Mucosa of descending colon (tissue), 3 donors: Measurements from ENCODE around the gene TNFRSF14. TPM values are rescaled to one million over a fixed set of nuclear protein-coding genes. Genes with fewer than 3 reads are reported as not detected.

Source experiments
- ATAC-seq: fragments of 200-7000 bp; cut with Tn5 transposase; one replicate; pipeline ENCODE4 v1.9.1; 2020; ENCODE audit warnings: mild to moderate bottlenecking, moderate library complexity
- DNase-seq, 3 donors: peaks; one replicate each; pipeline ENCODE4 v3.0.0-alpha.2; 2020
- H3K36me3 ChIP-seq: fragments of 200-600 bp; one replicate; pipeline ENCODE4 v1.8.0; 2021; ENCODE audit warnings: low read depth, mild to moderate bottlenecking
- H3K4me1 ChIP-seq: fragments of 200-600 bp; one replicate; pipeline ENCODE4 v1.8.0; 2021; ENCODE audit warnings: low read depth, mild to moderate bottlenecking
- H3K4me3 ChIP-seq: fragments of 200-600 bp; one replicate; pipeline ENCODE4 v1.8.0; 2021; ENCODE audit warnings: mild to moderate bottlenecking
- H3K9me3 ChIP-seq: fragments of 200-600 bp; one replicate; pipeline ENCODE4 v1.8.0; 2021; ENCODE audit warnings: mild to moderate bottlenecking
- intact Hi-C, 2 donors: fragments of 100-400 bp; cut with DNase I in 1 of 2; cut with micrococcal nuclease in 1 of 2; formaldehyde crosslinking; loops; one replicate each; pipeline versions ENCODE4 v1.11.0 to v1.11.1; 2022; cut with DNase I, micrococcal nuclease
- total RNA-seq, 3 donors: library from RNA; stranded (reverse); fragmentation: NEBNext Ultra II Directional in 2 of 3; extraction: Animal tissue kit (Norgen Biotek cat#: 25700) in 2 of 3; gene quantifications; one replicate each; pipeline versions ENCODE4 v1.2.1 to v1.2.4, GENCODE V29; 2021 to 2023
- TF ChIP-seq, protein P1 (sequence below): fragments of 200-600 bp; IDR thresholded peaks from one replicate; pipeline ENCODE4 v1.8.0; 2022; ENCODE audit warnings: antibody characterized with exemption, mild to moderate bottlenecking
- donor health status: DM: no; HTN: no; CAD: no; lungs with moderate emphysema.
- donor health status: DM: no; HTN: no; CAD: no.
- donor health status: DM: no; HTN: yes; CAD: no.

Gene TNFRSF14
- total RNA-seq, 3 donors from 2014 or later, result 143 to 206 (median 146) TPM

DNA sequence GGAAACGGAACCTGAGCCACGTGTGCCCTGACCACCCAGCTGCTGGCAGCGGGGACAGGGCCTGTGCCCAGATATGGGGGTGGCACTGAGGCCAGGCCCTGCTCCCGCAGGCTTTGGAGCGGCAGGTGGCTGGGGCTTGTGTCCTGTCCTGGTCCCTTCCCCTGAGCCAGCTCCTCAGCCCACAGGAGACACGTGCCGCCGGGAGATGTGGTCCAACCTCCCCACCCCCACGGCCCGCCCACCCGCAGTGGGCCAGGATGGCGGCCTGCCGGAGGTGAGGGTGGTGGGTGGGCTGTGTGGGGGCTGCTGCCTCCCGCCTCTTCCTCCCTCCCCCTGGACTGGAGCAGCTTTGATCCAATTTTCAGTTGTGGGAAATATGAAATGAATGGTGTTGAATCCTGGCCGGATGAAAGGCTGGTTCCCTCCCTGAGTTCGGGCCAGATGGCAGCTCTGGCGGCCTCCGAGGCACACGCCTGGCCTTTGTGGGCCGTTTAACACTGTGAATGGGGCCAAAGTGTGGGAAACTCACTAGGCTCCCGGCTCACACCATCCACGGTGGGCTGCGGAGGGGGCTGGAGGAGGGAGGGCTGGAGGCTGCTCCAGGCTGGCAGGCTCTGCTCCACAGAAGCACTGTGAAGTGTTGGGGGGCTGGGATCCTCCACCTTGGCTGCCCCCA lies 23.5 kb upstream of the TNFRSF14 start:
- Histone ChIP-seq H3K4me3 (no peak overlapping the region), H3K9me3 (no peaks in the 10 kb centered on the region), H3K36me3 (no peaks in the 10 kb centered on the region), H3K4me1 (peaks cover 53% of the 10 kb centered on the region)
- TF ChIP-seq, protein P1, sequence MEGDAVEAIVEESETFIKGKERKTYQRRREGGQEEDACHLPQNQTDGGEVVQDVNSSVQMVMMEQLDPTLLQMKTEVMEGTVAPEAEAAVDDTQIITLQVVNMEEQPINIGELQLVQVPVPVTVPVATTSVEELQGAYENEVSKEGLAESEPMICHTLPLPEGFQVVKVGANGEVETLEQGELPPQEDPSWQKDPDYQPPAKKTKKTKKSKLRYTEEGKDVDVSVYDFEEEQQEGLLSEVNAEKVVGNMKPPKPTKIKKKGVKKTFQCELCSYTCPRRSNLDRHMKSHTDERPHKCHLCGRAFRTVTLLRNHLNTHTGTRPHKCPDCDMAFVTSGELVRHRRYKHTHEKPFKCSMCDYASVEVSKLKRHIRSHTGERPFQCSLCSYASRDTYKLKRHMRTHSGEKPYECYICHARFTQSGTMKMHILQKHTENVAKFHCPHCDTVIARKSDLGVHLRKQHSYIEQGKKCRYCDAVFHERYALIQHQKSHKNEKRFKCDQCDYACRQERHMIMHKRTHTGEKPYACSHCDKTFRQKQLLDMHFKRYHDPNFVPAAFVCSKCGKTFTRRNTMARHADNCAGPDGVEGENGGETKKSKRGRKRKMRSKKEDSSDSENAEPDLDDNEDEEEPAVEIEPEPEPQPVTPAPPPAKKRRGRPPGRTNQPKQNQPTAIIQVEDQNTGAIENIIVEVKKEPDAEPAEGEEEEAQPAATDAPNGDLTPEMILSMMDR, result no peak
- intact Hi-C loops, result no loop called here
- ATAC-seq (no peak), DNase-seq (no peak)

DNA sequence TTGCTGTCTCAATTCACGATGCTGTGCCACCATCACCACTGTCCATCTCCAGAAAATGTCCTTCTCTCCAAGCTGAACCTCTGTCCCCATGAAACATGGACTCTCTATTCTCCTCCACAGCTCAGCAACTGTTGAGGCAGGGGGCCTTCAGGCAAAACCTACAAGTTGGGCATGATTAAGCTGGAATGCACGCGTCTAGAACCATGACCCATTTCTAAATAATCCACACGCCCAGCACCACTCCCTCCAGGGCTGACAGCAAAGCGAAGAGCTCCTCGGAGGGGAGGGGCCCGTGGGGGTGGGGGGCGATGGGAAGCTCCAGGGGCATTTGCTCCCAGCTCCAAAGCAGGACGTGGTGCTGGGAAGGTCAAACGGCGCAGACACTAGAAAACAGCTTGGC lies 22.8 kb upstream of the TNFRSF14 start:
- intact Hi-C loops, result no loop called here
- DNase-seq, result no peak
- Histone ChIP-seq H3K4me1 (peaks cover 46% of the 10 kb centered on the region), H3K36me3 (no peaks in the 10 kb centered on the region), H3K4me3 (no peak overlapping the region), H3K9me3 (no peaks in the 10 kb centered on the region)
- ATAC-seq, result no peak
- TF ChIP-seq, protein P1, result no peak

DNA sequence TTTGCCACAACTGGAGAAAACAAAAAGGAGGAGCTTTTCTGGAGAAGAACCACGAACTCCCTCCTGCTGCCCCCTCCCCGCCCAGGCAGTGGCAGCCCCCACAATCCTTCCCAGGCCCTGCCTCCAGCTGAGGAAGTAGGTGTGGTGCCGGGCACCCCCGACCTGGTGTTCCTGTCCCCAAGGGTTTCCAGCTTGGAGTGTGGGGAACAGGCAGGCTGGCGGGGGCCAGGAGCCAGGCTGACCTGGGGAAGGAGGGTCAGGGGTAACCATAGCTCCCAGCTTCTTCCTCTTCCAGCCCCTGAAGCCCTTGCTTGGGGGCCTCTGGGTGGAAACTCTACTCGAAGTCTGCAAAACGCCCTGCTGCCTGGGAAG lies 21.9 kb upstream of the TNFRSF14 start:
- H3K4me1 ChIP-seq, result peaks cover 37% of the 10 kb centered on the region
- no peaks in the 10 kb centered on the region for H3K9me3 ChIP-seq
- no peaks in the 10 kb centered on the region for H3K36me3 ChIP-seq
- TF ChIP-seq, protein P1, result no peak
- ATAC-seq, result no peak
- H3K4me3 ChIP-seq, result no peak overlapping the region
- DNase-seq, result no peak
- intact Hi-C loops, result no loop called here

DNA sequence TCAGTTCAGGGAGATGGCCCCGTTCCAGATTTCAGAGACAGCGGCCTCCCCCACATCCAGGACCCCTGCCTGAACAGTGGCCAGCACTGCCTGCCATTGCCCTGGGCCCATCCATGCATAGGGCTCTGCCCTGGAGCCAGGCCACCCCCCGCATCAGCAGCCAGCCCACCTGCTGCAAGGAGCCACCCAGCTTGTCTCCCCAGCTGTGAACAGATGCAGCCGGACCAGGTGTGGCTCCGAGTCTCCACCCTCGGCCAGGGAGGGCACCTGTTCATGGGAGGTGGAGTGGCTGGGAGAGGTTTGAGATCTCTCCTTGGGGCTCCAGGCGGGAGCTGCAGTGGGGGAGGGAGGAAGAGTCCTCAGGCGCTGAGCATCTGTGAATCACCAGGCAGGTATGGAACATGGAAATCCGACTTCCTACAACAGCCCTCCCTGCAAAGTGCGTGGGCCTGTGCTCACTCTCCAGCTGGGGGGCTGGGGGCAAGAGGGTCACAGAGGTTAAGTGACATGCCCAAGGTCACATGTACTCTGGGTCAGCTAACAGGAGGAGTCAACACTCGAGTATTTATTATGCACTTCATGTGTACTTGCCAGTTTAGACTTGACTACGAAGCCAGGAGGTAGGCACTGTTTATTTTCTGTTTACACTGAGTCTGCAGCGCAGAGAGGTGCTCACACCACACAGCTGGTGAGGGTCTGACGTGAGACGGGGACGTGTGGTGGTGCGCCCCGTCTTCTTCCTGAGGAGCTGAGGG lies 21.3 kb upstream of the TNFRSF14 start:
- intact Hi-C loops, result no loop called here
- Histone ChIP-seq H3K4me3 (no peak overlapping the region), H3K36me3 (no peaks in the 10 kb centered on the region), H3K4me1 (peaks cover 36% of the 10 kb centered on the region), H3K9me3 (no peaks in the 10 kb centered on the region)
- ATAC-seq (peak; percentile 62), DNase-seq (peak; percentile 64 to 80 (median 79))
- TF ChIP-seq, protein P1, result no peak

DNA sequence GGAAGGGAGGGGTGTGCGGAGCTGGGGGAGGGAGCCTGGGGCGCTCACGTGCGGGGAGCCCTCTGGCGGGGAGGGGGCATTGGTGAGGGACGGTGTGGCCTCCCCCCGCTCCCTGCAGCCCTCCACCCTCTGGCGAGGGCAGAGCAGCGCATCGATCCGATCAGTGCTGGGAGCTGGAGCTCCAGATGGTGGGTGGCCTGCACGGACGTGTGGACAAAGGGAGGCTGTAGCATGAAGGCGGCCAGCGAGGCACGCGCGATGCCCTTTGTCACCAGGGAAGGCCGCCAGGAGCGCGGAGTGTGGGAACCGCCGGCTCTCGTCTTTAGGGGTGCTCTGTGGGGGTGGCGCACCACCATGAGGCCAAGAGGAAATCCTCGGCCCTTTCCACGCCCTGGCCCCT lies 20.7 kb upstream of the TNFRSF14 start:
- TF ChIP-seq, protein P1, result no peak
- no peak overlapping the region for H3K4me3 ChIP-seq
- ATAC-seq (no peak), DNase-seq (no peak)
- peaks cover 31% of the 10 kb centered on the region for H3K4me1 ChIP-seq
- H3K36me3 ChIP-seq, result no peaks in the 10 kb centered on the region
- no peaks in the 10 kb centered on the region for H3K9me3 ChIP-seq
- intact Hi-C loops, result no loop called here
